ENCODE data around the gene FFAR2.

GRCh38 chr19:35439921-35440320 lies 8.1 kb upstream of the FFAR2 start:
- TF ChIP-seq POLR2AphosphoS5 (IDR thresholded peaks at IDR 0.05; ENCODE audit: insufficient read depth in 1 of 2, low read depth in 1 of 2) (no peak), CTCF (IDR thresholded peaks at IDR 0.05) (no peak), POLR2A (IDR thresholded peaks at IDR 0.05) (no peak)
